ENCODE data around the gene OIT3. TPM values are rescaled to one million over a fixed set of nuclear protein-coding genes. Genes with fewer than 3 reads are reported as not detected.

The OIT3 gene
- total RNA-seq, 1 experiment from 2014 or later = not detected

GRCh38 chr10:72887043-72887442 lies 6.5 kb upstream of the OIT3 start:
- TSS peak; percentile 39 for BruUV-seq (replicated peaks)
- intact Hi-C loops (cut with micrococcal nuclease; ENCODE audit: unreplicated experiment) = no loop called here
- DNase-seq (ENCODE audit: low spot score) = no peak
- ChIA-PET POLR2A (ENCODE audit: low non-redundant PET) (no interaction called here), CTCF (no interaction called here)
- no peaks in the 10 kb centered on the region for H3K36me3 ChIP-seq (ENCODE audit: insufficient read depth, low read length, poor library complexity, severe bottlenecking)
- H3K9me3 ChIP-seq (ENCODE audit: low read depth, low read length, poor library complexity, severe bottlenecking) = no peaks in the 10 kb centered on the region
- TF ChIP-seq EZH2 (IDR thresholded peaks at IDR 0.05; ENCODE audit: borderline replicate concordance, low read depth, low read length, poor library complexity, severe bottlenecking) (no peak), CTCF (conservative IDR thresholded peaks at IDR 0.05; ENCODE audit: low read depth, low read length) (no peak)
- H3K27ac ChIP-seq (ENCODE audit: low read depth, low read length, poor library complexity, severe bottlenecking) = no peak overlapping the region
- H3K4me1 ChIP-seq (ENCODE audit: insufficient read depth, low read length, poor library complexity, severe bottlenecking) = peaks cover 16% of the 10 kb centered on the region
- no peak overlapping the region for H3K4me3 ChIP-seq (ENCODE audit: low read depth, low read length, poor library complexity, severe bottlenecking)
- no peaks in the 10 kb centered on the region for H3K27me3 ChIP-seq (replicated peaks; ENCODE audit: insufficient read depth, low read depth, low read length, poor library complexity)

GRCh38 chr10:72888151-72888638 lies 5.3 kb upstream of the OIT3 start:
- Histone ChIP-seq H3K27me3 (replicated peaks; ENCODE audit: insufficient read depth, low read depth, low read length, poor library complexity) (no peaks in the 10 kb centered on the region), H3K4me3 (ENCODE audit: low read depth, low read length, poor library complexity, severe bottlenecking) (no peak overlapping the region), H3K9me3 (ENCODE audit: low read depth, low read length, poor library complexity, severe bottlenecking) (no peaks in the 10 kb centered on the region), H3K36me3 (ENCODE audit: insufficient read depth, low read length, poor library complexity, severe bottlenecking) (no peaks in the 10 kb centered on the region), H3K4me1 (ENCODE audit: insufficient read depth, low read length, poor library complexity, severe bottlenecking) (peaks cover 16% of the 10 kb centered on the region), H3K27ac (ENCODE audit: low read depth, low read length, poor library complexity, severe bottlenecking) (no peak overlapping the region)
- TF ChIP-seq EZH2 (IDR thresholded peaks at IDR 0.05; ENCODE audit: borderline replicate concordance, low read depth, low read length, poor library complexity, severe bottlenecking) (no peak), CTCF (conservative IDR thresholded peaks at IDR 0.05; ENCODE audit: low read depth, low read length) (no peak)
- intact Hi-C loops (cut with micrococcal nuclease; ENCODE audit: unreplicated experiment) = no loop called here
- ChIA-PET POLR2A (ENCODE audit: low non-redundant PET) (no interaction called here), CTCF (no interaction called here)
- DNase-seq (ENCODE audit: low spot score) = no peak
- no TSS peak for BruUV-seq (replicated peaks)

- no peaks in the 10 kb centered on the region for H3K9me3 ChIP-seq (ENCODE audit: low read depth, low read length, poor library complexity, severe bottlenecking)
- POLR2A ChIA-PET (ENCODE audit: low non-redundant PET) = no interaction called here
- CTCF ChIA-PET = no interaction called here
- H3K36me3 ChIP-seq (ENCODE audit: insufficient read depth, low read length, poor library complexity, severe bottlenecking) = no peaks in the 10 kb centered on the region
- TF ChIP-seq EZH2 (IDR thresholded peaks at IDR 0.05; ENCODE audit: borderline replicate concordance, low read depth, low read length, poor library complexity, severe bottlenecking) (no peak), CTCF (conservative IDR thresholded peaks at IDR 0.05; ENCODE audit: low read depth, low read length) (no peak)
- peaks cover 16% of the 10 kb centered on the region for H3K4me1 ChIP-seq (ENCODE audit: insufficient read depth, low read length, poor library complexity, severe bottlenecking)
- no peaks in the 10 kb centered on the region for H3K27me3 ChIP-seq (replicated peaks; ENCODE audit: insufficient read depth, low read depth, low read length, poor library complexity)
- no peak overlapping the region for H3K4me3 ChIP-seq (ENCODE audit: low read depth, low read length, poor library complexity, severe bottlenecking)
- peak; percentile 9 for DNase-seq (ENCODE audit: low spot score)
- intact Hi-C loops (cut with micrococcal nuclease; ENCODE audit: unreplicated experiment) = no loop called here
- BruUV-seq (replicated peaks) = no TSS peak
- H3K27ac ChIP-seq (ENCODE audit: low read depth, low read length, poor library complexity, severe bottlenecking) = no peak overlapping the region
These were observed 4.1 kb upstream of the OIT3 start for GRCh38 chr10:72889391-72889831.
